H1 (cell line): ENCODE measurements around the gene ME1.

Source experiments
- EZH2 ChIP-seq: fragments of 200-600 bp; sonication (generic); IDR thresholded peaks from 2 replicates; pipeline ENCODE4 v1.7.1; 2012; ENCODE audit warnings: low read depth, mild to moderate bottlenecking, moderate library complexity, low read length, inconsistent platforms; ENCODE audit not compliant: severe bottlenecking
- POLR2A ChIP-seq, 2 experiments: IDR thresholded peaks; 1 replicate in 1 of 2; 2 replicates in 1 of 2; pipeline ENCODE4 v1.6.1; 2011; ENCODE audit warnings: low read depth in 2 of 2, low read length in 2 of 2, mild to moderate bottlenecking in 2 of 2; ENCODE audit errors: control extremely low read depth in 1 of 2

GRCh38 chr6:83308833-83309232 is 122.0 kb downstream of the ME1 start:
- no peak for TF ChIP-seq EZH2
- TF ChIP-seq POLR2A (IDR thresholded peaks at IDR 0.05; ENCODE audit: control extremely low read depth in 1 of 2, low read depth in 2 of 2, low read length in 2 of 2) = no peak
